HFFc6 (cell line): ENCODE measurements around the gene FHOD3. TPM values are rescaled to one million over a fixed set of nuclear protein-coding genes. Genes with fewer than 3 reads are reported as not detected.

Experiments used
- DNase-seq: peaks from one replicate; pipeline ENCODE4 v3.0.0-alpha.2; 2018
- H3K27ac Mint-ChIP-seq: 2 replicates; pipeline ENCODE4 v1.8.0; 2020; ENCODE audit warnings: mild to moderate bottlenecking, mixed read lengths
- H3K27me3 Mint-ChIP-seq: 2 replicates; pipeline ENCODE4 v1.8.0; 2021; ENCODE audit warnings: mild to moderate bottlenecking, moderate library complexity, mixed read lengths; ENCODE audit not compliant: insufficient read depth
- H3K36me3 Mint-ChIP-seq: 2 replicates; pipeline ENCODE4 v1.8.0; 2021; ENCODE audit warnings: low read depth, mixed read lengths
- H3K4me1 Mint-ChIP-seq: 2 replicates; pipeline ENCODE4 v1.8.0; 2020; ENCODE audit warnings: low read depth, mixed read lengths
- H3K4me3 Mint-ChIP-seq: 2 replicates; pipeline ENCODE4 v1.8.0; 2020; ENCODE audit warnings: mild to moderate bottlenecking, moderate library complexity, mixed read lengths
- H3K9me3 Mint-ChIP-seq: 2 replicates; pipeline ENCODE4 v1.8.0; 2020; ENCODE audit warnings: mild to moderate bottlenecking, mixed read lengths
- CTCF ChIP-seq: fragments of 200-600 bp; sonication (generic); IDR thresholded peaks from 2 replicates; pipeline ENCODE4 v1.5.0; 2021; ENCODE audit warnings: antibody characterized with exemption, mild to moderate bottlenecking
- total RNA-seq, 6 experiments: library from RNA; stranded (reverse); fragmentation: NEBNext Ultra II Directional; extraction: Animal tissue kit (Norgen Biotek cat#: 25700); gene quantifications; 2 replicates in 1 of 6; 3 replicates in 5 of 6; pipeline ENCODE4 v1.2.3, GENCODE V29; 2021

The FHOD3 gene
- total RNA-seq, 6 experiments from 2014 or later: 32.8 to 67.6 (median 61.4) TPM

GRCh38 chr18:36365836-36366775, 68.6 kb downstream of the FHOD3 start:
- Mint-ChIP-seq H3K4me3 (no peak overlapping the region), H3K27me3 (no peaks in the 10 kb centered on the region), H3K27ac (peak overlapping the region; percentile 29; the same call in 1 of the 2 replicates), H3K36me3 (peaks cover 40% of the 10 kb centered on the region), H3K9me3 (no peaks in the 10 kb centered on the region), H3K4me1 (peaks cover 7% of the 10 kb centered on the region)
- TF ChIP-seq CTCF: no peak
- no peak for DNase-seq

- no peak for TF ChIP-seq CTCF
- Mint-ChIP-seq H3K9me3 (no peaks in the 10 kb centered on the region; the same call in 1 of the 2 replicates), H3K36me3 (peaks cover 50% of the 10 kb centered on the region), H3K4me1 (peaks cover 12% of the 10 kb centered on the region), H3K27me3 (no peaks in the 10 kb centered on the region; the same call in 1 of the 2 replicates), H3K27ac (no peak overlapping the region), H3K4me3 (no peak overlapping the region)
- DNase-seq: no peak
These were observed 69.7 kb downstream of the FHOD3 start for GRCh38 chr18:36366994-36367839.

GRCh38 chr18:36368889-36369288, 71.4 kb downstream of the FHOD3 start:
- peaks cover 28% of the 10 kb centered on the region for H3K4me1 Mint-ChIP-seq
- H3K4me3 Mint-ChIP-seq: no peak overlapping the region
- H3K36me3 Mint-ChIP-seq: peaks cover 44% of the 10 kb centered on the region
- H3K27me3 Mint-ChIP-seq: no peaks in the 10 kb centered on the region; the same call in 1 of the 2 replicates
- H3K9me3 Mint-ChIP-seq: no peaks in the 10 kb centered on the region; the same call in 1 of the 2 replicates
- H3K27ac Mint-ChIP-seq: no peak overlapping the region
- TF ChIP-seq CTCF: no peak
- no peak for DNase-seq

- Mint-ChIP-seq H3K36me3 (peaks cover 33% of the 10 kb centered on the region), H3K27me3 (peaks cover 3% of the 10 kb centered on the region), H3K9me3 (no peaks in the 10 kb centered on the region; the same call in 1 of the 2 replicates), H3K4me3 (no peak overlapping the region), H3K27ac (no peak overlapping the region), H3K4me1 (peaks cover 61% of the 10 kb centered on the region)
- no peak for DNase-seq
- no peak for TF ChIP-seq CTCF
These were observed 75.4 kb downstream of the FHOD3 start for GRCh38 chr18:36372903-36373311.

- Mint-ChIP-seq H3K27ac (no peak overlapping the region), H3K9me3 (no peaks in the 10 kb centered on the region; the same call in 1 of the 2 replicates), H3K36me3 (peaks cover 33% of the 10 kb centered on the region), H3K4me1 (peaks cover 68% of the 10 kb centered on the region), H3K4me3 (no peak overlapping the region), H3K27me3 (peaks cover 3% of the 10 kb centered on the region)
- TF ChIP-seq CTCF: no peak
- DNase-seq: no peak
These were observed 76.7 kb downstream of the FHOD3 start for GRCh38 chr18:36374262-36374661.
